Left ventricle myocardium superior (tissue), 1 donor: Measurements from ENCODE around the gene RAD9B. TPM values are rescaled to one million over a fixed set of nuclear protein-coding genes. Genes with fewer than 3 reads are reported as not detected.

Experiments used
- ATAC-seq: fragments of 200-7000 bp; cut with Tn5 transposase; one replicate; pipeline ENCODE4 v1.9.1; 2020; ENCODE audit warnings: mild to moderate bottlenecking, moderate library complexity
- DNase-seq: peaks from one replicate; pipeline ENCODE4 v3.0.0-alpha.2; 2020
- intact Hi-C: fragments of 100-400 bp; cut with micrococcal nuclease; formaldehyde crosslinking; loops from one replicate; pipeline ENCODE4 v1.11.0; 2022
- total RNA-seq: library from RNA; stranded (reverse); fragmentation: NEBNext Ultra II Directional; extraction: Animal tissue kit (Norgen Biotek cat#: 25700); gene quantifications from one replicate; pipeline ENCODE4 v1.2.1, GENCODE V29; 2021
- donor health status: DM: no; HTN: yes; CAD: no; lungs with severe emphysema.

Gene RAD9B
- total RNA-seq, 1 donor from 2014 or later: 0.62 TPM

DNA sequence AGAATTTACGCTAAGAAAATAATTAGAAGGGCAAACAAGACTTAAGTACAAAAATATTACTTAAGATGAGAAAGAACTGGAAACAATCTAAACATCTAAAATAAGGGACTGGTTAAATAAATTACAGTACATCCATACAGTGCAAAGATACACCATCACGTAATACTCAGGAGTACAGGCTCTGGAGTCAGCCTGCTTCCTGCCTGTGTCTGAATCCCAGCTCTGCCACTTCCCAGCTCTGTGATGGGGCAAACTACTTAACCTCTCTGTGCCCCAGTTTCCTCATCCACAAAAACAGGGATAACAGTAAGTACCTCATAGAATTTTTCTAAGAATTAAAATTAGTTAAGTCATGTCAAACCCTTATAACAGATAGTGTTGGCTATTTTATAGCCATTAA, 45.0 kb downstream of the RAD9B start:
- DNase-seq (no peak), ATAC-seq (no peak)
- intact Hi-C loops: no loop called here

DNA sequence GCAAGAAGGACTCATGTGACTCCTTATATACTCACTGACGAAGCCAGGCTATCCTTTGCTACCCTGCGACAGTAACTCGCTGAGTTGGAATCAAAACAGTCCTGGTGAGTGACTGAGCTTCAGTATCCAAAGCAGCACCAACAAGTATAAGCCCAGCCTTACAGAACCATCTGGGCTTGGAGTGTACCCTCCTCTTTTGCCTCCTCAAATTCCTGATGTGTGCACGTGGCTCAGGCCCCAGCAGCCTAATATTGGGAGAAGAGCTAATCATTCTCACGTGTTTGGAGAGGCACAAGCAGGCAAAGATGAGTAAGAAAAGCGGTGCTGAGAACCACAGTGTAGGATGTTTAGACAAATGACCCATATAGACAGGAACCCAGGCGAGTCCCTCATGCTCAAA, 46.5 kb downstream of the RAD9B start:
- ATAC-seq: peak; percentile 52
- intact Hi-C loops: no loop called here
- no peak for DNase-seq

DNA sequence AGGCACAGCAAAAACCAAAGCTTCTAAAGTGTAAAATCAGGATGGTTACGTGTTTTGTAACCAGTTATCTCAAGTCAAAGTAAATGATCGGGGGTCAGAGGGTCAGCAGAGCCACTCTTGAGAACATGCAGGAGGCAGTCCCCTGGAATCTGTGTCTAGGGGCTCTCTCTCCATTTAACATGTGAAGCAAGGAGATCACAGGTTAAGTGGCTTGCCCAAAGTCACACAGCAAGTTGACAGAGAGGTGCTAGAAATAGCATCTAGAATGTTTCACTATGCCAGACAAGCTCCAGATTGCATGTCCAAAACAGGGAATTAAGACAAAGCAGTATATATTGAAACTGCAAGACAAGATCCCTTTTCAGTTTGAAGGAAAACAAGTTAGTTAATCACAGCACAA, 47.6 kb downstream of the RAD9B start:
- intact Hi-C loops: no loop called here
- DNase-seq (no peak), ATAC-seq (peak; percentile 55)

DNA sequence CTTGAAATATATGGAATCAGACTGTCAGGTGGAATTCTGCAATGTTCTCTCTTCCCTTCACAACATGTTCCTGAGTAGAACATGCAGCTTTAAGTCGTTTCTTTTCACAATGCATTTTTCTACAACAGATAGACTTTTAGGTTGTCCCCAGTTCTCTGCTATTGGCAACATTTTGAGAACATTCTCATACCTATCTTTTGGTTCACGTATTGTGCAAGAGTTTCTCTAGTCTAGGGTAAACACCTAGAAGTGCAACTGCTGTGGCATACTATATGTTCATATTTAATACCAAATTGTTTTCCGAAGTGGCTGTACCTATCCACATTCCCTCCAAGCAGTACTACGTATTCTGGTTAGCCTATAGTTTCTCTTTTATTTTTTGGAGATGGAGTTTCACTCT, 48.9 kb downstream of the RAD9B start:
- DNase-seq: no peak
- no peak for ATAC-seq
- intact Hi-C loops: no loop called here

Other genes with a start within 250 kb of the RAD9B start
- 3,201 TPM for gene ATP2A2, start 221.1 kb upstream of the RAD9B start, total RNA-seq
- 31.8 TPM for gene ANAPC7, start 98.6 kb upstream of the RAD9B start, total RNA-seq
- gene ARPC3, start 52.0 kb upstream of the RAD9B start, total RNA-seq: 82.3 TPM
- gene GPN3, start 34.1 kb upstream of the RAD9B start, total RNA-seq: 27.5 TPM
- gene FAM216A, start 33.5 kb upstream of the RAD9B start, total RNA-seq: 3.8 TPM
- gene VPS29, start 220 bp upstream of the RAD9B start, total RNA-seq: 94.1 TPM
- 124 TPM for gene PPTC7, start 81.0 kb downstream of the RAD9B start, total RNA-seq
- gene TCTN1, start 111.8 kb downstream of the RAD9B start, total RNA-seq: 25.5 TPM
- 10.4 TPM for gene HVCN1, start 186.8 kb downstream of the RAD9B start, total RNA-seq
- 193 TPM for gene PPP1CC, start 240.6 kb downstream of the RAD9B start, total RNA-seq